GM18505 (cell line): Measurements from ENCODE around the gene DHRS9.
"Not testable (repeated sequence)": the region's sequence is repeated elsewhere in the genome, so short reads cannot be mapped to it uniquely, and the experiment has no call there.

Experiments used
- ATAC-seq: cut with Tn5 transposase; IDR thresholded peaks from one replicate; pipeline ENCODE4 v1.9.1; 2021; ENCODE audit not compliant: unreplicated experiment
- POLR2A ChIP-seq: IDR thresholded peaks from 4 replicates; pipeline ENCODE4 v1.6.1; 2011; ENCODE audit warnings: borderline replicate concordance; ENCODE audit not compliant: insufficient read depth, insufficient read length; ENCODE audit errors: extremely low read depth

Gene DHRS9

GRCh38 chr2:169046440-169047151 lies 22.8 kb upstream of the DHRS9 start:
- no peak for ATAC-seq

GRCh38 chr2:169047256-169048250 lies 21.8 kb upstream of the DHRS9 start:
- TF ChIP-seq POLR2A, result no peak
- ATAC-seq, result no peak

More at GRCh38 chr2:169046440-169047151, 22.8 kb upstream of the DHRS9 start:
- TF ChIP-seq POLR2A, result no peak

- no peak for ATAC-seq
- TF ChIP-seq POLR2A, result no peak
Measured at GRCh38 chr2:169049142-169049541, 20.2 kb upstream of the DHRS9 start.

GRCh38 chr2:169050476-169051240 lies 18.7 kb upstream of the DHRS9 start:
- no peak for TF ChIP-seq POLR2A
- no peak for ATAC-seq

- not testable (repeated sequence) for ATAC-seq
Measured at GRCh38 chr2:169054575-169054974, 14.8 kb upstream of the DHRS9 start.

- not testable (repeated sequence) for ATAC-seq
Measured at GRCh38 chr2:169064199-169064598, 5.2 kb upstream of the DHRS9 start.

- ATAC-seq, result no peak
- no peak for TF ChIP-seq POLR2A
Measured at GRCh38 chr2:169065422-169065821, 3.9 kb upstream of the DHRS9 start.

- ATAC-seq, result no peak
- no peak for TF ChIP-seq POLR2A
Measured at GRCh38 chr2:169065864-169066517, 3.4 kb upstream of the DHRS9 start.

- ATAC-seq, result no peak
- no peak for TF ChIP-seq POLR2A
Measured at GRCh38 chr2:169066897-169067296, 2.5 kb upstream of the DHRS9 start.

- no peak for TF ChIP-seq POLR2A
- no peak for ATAC-seq
Measured at GRCh38 chr2:169069833-169070232, 470 bp downstream of the DHRS9 start.

- TF ChIP-seq POLR2A, result no peak
- ATAC-seq, result no peak
Measured at GRCh38 chr2:169071455-169071854, 2.1 kb downstream of the DHRS9 start.

- ATAC-seq, result peak; percentile 55
- no peak for TF ChIP-seq POLR2A
Measured at GRCh38 chr2:169072163-169072925, 3.0 kb downstream of the DHRS9 start.
